ENCODE results near the gene CDC20B.

GRCh38 chr5:55146543-55147151 is 26.3 kb downstream of the CDC20B start:
- TF ChIP-seq CTCF (conservative IDR thresholded peaks at IDR 0.05; ENCODE audit: low read depth in 2 of 2) (peak; percentile 94 to 98), REST (IDR thresholded peaks at IDR 0.05; ENCODE audit: unreplicated experiment) (no peak), EZH2 (IDR thresholded peaks at IDR 0.05; ENCODE audit: low read depth, unreplicated experiment) (no peak), POLR2AphosphoS5 (IDR thresholded peaks at IDR 0.05; ENCODE audit: low read depth) (no peak), ETS1 (IDR thresholded peaks at IDR 0.05) (no peak), EZH2phosphoT487 (IDR thresholded peaks at IDR 0.05; ENCODE audit: unreplicated experiment) (no peak), ZNF331 (CRISPR knock-in tag; IDR thresholded peaks at IDR 0.05; ENCODE audit: low read depth) (no peak), STAT1 (IDR thresholded peaks at IDR 0.05; ENCODE audit: unreplicated experiment) (no peak), CREB1 (CRISPR knock-in tag; IDR thresholded peaks at IDR 0.05; ENCODE audit: low read depth) (no peak), ZNF462 (CRISPR knock-in tag; IDR thresholded peaks at IDR 0.05) (peak; percentile 88)
